HG03354 (cell line): ENCODE results near the gene RAB4A.

ENCODE experiments used
- ATAC-seq: cut with Tn5 transposase; IDR thresholded peaks from one replicate; pipeline ENCODE4 v1.9.1; 2021; ENCODE audit warnings: mild to moderate bottlenecking; ENCODE audit not compliant: unreplicated experiment, poor library complexity, severe bottlenecking

RAB4A gene, protein sequence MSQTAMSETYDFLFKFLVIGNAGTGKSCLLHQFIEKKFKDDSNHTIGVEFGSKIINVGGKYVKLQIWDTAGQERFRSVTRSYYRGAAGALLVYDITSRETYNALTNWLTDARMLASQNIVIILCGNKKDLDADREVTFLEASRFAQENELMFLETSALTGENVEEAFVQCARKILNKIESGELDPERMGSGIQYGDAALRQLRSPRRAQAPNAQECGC

DNA sequence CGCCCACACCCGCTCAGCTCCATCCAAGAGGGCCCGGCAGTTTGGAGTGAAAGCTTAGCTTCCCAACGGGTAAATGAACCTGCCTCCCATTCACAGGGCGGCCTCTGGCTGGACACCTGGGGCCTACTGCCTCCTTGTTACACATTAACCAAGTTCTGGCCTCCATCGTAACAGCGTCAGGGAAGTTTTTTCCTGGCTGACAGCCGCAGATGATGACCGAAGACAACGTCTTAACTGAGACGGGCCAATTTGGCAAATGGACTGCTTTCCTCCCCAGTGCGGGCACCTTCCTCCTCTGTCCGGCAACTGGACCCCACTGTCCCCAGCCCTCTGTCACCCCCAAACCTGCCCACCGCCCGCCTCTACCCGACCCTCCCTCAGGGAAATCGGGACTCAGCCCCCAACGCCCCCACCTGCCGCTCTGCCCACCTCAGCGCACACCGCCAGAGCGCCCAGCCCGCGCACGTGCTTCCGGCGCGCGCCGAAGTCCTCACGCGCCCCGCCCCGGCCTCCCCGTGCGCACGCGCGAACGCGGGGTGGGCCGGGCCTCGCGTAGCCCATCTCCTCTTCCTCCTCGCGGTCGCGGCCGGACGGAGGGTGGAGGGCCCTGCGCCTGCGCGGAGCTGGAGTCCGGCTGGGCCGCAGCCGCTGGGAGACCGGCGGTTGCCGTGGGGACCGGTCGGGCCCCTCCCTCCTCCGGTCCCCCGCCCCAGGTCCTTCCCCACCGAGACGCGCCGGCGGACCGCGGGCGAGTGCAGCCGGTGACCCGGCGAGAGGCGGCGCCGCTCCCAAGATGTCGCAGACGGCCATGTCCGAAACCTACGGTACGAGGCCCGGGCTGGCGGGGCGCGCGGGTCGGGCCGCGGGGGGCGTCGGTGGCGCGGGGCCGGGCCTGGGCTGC lies at the start of gene RAB4A:
Gene RAB4A (plus strand): TSS at position 565 of the 901 bp plus-strand sequence. CDS start 229 bp downstream, at position 794.
- peak; percentile 90 for ATAC-seq

DNA sequence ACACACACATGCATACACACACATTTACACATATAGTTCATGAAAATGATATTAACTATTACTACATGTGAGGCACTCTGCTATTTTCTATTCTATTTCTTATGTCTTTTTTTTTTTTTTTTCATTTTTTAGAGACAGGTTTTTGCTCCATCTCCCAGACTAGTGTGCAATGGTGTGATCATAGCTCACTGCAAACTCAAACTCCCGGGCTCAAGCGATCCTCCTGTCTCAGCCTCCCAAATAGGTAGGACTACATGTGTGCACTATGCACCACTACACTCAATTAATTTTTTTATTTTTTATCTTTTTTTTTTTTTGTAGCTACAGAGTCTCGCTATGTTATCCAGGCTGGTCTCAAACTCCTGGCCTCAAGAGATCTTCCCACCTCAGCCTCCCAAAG lies 48.8 kb upstream of the RAB4A start:
- no peak for ATAC-seq

DNA sequence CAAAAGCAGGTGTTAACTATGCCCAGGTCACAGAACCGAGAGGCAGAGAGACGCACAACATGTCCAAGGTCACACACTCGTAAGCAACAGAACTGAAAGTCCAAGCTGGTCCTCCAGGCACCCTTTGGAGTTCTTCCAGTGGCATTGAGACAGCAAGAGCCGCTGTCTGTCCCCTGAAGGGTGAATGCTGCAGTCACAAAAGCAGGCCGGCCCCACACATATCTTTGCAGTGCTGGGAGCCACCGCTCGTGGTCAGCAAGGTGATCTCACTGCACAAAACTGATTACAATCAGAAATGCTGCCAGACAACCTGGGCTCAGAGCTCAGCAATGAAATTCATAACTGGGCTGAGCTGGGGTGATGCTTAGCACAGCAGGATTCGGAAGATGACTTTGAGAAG lies 47.4 kb upstream of the RAB4A start:
- no peak for ATAC-seq

DNA sequence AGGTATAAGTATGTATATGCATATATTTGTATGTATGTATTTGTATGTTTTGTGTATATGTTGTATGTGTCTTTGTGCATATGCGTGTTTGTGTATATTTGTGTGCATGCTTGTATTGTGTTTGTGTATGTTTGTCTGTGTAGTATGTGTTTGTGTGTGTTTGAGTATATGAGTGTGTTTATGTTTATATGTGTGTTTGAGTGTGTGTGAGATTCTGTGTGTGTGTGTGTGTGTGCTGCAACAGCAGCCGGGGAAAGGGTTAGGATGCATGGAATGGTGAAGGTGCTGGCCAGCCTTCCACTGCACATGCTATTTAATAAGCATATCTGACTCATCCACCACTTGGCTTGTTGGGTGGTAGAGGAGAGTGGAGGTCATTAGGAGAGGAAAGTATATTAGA lies 46.6 kb upstream of the RAB4A start:
- no peak for ATAC-seq

DNA sequence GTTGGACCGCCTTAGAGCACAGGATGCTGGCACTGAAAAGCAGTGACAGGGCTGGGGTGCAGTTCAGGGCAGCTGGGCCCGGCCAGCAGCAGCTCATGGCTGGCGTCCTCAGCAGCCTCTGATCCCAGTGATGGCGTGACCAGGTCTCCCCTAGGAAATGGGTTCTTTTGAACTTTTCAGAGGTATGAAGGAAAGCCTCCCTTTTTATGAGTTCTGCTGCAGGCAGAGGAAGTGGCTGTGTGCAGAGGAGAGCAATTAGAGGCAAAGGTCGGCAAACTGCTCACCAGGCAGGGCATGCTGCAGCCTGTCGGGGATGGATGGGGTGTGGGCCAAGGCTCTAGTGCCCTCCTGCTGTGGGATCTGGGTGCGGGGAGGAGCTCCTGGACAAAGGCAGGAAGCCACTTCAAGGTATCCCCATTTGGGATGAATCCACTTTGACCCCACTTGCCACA lies 45.6 kb upstream of the RAB4A start:
- ATAC-seq = no peak

DNA sequence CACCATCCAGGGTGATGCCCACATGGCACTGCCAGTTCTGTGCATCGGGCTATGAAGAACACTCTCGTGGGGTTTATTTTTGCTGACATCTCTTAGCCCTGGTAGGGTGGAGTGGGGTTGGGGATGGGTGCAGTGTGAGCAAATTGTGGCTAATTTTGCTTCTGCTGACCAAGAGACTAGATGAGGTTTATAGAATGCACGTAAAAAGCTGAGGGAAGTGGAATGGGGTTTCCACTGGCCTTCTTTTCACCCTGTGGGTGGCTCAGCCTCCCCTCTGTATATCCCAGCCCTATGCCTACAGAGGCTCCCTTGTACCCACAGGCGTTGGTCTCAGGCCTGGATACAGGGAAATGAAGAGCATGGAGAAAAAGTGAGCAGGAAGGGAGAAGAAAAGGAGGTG lies 44.1 kb upstream of the RAB4A start:
- no peak for ATAC-seq

DNA sequence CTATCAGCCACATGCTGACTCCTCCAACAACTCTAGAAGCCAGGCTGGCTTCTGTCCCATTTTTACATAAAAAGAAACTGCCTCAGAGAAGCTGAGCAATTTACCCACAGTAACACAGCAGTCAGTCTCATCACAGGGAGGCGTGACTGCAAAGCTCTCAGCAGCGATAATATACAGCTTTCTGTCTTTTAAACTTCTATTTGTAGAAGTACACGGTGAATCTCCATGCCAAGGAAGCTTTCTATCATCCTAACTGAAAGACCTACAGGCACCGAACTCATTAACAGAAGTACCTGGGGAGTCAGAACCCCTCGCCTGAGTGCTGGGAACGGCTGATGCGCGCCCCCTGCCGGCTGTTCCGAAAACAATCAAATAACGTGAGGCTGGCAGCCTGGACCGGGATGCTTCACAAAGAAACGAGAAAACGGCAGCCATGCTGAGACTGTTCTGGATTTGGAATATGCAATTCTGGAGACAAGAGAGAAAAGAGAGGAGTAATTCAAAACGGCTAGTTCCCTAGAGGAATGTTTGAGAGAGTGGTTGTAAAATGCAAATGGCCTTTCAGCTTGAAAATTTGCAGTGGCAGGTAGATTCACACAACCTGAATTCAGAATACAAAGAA lies 43.5 kb upstream of the RAB4A start:
- ATAC-seq = no peak

DNA sequence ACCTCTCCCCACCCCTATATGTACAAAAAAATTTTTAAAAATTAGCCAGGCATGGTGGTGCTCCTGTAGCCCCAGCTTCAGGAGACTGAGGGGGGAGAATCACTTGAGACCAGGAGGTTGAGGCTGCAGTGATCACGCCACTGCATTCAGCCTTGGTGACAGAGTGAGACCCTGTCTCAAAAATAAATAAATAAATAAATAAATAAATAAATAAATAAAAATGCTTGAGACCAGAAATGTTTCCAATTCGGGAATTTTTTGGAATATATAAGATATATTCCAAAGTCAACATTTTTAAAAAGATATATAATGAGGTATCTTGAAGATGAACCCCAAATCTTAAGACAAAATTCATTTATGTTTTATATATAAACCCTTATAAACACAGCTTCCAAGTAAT lies 42.4 kb upstream of the RAB4A start:
- no peak for ATAC-seq

DNA sequence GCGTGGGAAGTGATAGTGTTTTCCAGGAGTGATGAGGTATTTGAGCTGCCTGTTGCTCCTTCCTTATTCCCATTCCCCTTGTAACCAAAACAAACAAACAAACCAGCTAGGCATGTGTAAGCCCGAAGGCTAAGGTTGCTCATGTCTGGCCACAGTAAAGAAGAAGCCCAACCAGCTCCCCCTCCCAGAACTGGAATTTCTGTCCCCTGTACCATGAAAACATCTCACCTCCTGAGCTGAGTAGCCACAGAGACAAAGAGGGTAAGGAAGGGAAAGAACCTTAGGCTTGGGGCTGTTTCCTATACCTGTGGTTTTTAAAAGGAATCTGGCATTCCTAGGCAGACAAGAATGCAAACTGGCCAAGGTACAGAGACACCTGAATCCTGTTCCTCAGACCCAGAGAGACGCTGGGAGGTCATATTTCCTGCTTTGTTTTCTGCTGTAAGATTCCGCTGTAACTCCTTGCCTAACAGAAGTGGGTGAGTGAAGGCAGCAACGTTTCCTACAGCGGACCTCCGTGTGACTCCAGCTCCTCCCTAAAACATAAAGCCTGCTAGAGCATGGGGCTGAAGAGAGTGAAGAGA lies 41.7 kb upstream of the RAB4A start:
- no peak for ATAC-seq

DNA sequence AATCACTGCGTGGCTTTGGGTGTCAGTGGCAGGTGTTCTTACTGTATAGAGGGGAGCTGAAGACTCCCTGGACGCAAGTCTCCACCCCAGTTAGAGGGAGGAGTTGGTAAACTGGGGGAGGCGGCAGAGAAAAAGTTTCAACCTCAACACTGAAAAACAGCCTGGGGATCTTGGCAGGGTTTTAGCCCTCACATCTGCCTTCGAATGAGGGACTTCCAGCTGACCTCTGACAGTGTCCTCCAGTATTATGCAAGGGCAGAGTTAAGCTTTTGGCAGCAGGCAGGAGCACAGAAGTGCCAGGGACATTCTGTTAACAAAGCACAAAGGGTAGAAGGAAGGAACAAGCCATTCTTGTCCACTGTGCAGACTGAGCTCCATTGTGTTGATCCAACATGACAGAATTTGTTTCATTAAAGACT lies 41.2 kb upstream of the RAB4A start:
- ATAC-seq = no peak

DNA sequence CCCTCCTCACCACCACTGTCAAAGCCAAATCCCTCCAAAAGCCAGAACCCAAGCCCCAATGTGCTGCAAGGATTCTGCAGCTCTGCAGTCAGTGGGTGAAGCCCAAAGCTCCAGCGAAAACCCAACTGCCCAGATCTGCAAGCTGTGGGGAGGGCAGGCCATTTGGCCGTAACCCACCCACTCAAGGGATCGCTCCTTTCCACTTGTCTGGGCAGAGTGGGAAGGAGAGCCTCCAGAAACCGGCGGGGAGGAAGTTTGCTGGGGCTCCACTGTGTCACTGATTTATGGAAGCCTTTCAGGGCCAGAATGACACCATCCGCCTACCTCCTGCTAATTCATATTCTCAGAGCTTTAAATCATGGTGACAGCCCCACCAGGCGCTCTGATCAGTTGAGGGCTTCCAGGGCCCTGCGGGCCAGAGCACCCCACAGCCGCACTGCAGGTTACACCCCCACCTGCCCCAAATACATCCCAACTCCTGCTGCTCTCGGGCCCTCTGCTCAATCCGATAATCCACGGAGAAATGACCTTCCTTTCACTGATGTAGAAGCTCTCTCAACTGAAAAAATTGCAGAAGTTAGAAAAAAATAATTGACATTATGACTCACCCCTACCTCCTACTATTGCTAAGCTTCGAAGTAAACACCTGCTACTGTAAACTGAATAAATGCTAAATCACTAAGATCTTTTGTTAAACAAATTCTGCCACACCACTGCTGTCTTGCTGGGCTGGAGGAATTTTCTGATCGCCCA lies 40.6 kb upstream of the RAB4A start:
- peak; percentile 76 for ATAC-seq

DNA sequence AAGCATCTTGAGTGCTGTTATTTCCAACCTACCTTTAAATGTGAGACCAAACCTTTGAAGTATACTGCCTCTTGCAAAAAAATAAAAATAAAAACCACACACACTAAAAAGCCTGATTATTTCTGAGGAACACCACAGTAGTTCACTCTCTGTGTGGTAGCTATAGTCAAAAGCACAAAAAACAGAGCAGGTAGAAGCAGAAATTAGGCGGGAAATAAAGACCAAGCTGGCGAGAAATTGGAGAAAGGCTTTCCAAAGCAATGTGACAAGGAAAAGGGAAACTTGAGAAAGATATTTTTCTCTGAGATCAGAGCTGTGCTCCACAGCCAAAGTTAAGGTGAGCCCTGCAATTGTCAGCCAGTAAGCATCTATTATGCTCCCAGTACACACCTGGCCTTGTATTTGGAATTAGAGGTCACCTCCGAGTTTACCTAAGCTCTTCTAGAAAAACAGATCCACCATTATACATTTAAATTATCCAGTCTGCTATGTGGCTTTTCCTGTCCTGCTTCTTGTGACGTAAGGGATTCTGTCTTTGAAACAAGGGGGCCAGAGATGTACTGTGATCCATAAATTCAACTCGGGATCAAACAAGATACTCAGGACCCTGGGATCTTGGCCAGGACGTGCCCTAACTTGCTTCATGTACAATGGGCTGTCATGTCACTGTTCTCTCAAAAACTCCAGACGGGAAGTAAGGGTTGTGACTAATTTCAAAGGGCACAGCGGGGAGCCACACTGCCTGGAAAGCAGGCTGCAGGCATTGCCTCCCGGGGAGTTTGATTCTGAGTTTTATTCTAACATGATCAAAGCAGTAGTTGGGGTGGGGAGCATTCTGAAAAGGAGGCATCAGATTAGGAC lies 39.8 kb upstream of the RAB4A start:
- no peak for ATAC-seq

DNA sequence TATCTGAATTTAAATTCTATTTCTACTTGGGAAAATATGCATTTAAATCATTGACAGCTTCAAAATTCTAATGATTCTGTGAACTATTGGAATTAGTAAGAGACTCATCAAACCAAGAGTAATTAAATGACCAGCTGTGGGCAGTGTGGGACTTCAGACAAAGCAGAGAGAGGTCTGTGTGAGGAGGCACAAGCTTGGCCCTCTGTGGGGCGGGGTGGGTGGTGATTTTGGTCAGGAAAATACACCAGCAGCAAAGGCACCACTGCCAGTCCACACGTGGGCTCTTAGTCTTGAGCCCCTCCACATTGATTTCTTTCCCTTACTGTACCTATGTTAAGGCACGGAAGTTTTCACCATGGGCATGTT lies 39.2 kb upstream of the RAB4A start:
- ATAC-seq = no peak

DNA sequence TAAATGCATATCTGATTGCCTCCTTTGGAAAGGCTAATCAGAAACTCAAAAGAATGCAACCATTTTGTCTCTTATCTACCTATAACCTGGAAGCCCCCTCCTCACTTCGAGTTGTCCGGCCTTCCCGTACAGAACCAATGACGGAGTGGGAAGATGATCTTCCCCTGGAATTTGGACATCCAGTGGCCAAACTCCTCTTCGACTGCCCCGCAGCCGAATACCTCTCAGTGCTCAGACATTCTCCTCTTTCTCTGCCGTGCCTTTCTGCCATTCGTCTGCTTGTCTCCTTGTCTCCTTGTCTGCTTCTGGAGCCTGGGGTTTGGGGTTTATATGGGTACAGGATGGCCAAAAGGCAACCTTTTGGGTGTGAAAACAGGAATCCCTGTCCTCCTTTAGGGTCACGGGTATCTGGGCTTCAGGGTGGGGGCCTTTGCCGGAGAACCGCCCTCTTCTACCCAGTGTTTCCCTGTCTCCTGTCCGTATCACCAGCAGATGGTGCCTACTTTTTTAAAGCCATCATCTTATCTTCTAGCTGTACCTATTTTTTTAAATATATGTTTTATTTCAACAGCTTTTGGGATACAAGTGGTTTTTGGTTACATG lies 35.9 kb upstream of the RAB4A start:
- no peak for ATAC-seq

DNA sequence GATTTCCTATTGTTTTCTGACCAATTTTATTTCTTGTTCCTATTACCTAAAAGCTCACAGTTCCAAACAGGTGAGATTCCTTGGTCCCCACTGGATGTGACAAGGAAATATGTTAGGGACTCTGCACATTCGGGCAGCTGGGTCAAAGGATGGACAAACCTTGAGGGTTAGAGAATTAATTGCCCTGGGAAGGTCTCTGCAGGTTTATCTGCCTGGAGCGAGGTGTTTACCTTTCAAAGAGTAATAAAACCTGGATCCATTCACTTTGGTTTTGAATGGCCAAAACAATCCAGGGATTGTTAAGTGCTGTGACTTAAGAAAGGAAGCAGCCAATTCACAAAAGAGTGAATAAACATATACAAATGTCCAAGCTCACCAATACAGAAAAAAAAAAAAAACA lies 33.6 kb upstream of the RAB4A start:
- ATAC-seq = no peak

DNA sequence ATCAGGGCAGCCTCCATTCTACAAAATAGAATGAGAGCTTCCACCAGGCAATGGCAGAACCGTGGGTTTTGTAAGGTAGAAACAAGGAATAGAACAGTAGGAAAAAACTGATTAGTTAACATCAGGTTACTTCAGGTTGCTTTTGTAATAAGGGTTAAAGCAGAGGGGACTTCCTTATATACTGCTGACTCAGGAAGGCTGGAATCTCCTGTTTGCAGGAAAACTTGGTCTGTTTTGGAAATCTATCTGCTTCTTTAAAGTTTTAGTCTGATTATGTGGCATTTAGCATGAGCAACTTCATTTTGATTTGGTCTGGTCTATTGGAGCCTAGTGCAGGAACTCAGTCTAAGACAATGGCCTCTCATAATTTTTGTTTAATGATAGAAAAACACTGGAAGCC lies 32.7 kb upstream of the RAB4A start:
- ATAC-seq = no peak

DNA sequence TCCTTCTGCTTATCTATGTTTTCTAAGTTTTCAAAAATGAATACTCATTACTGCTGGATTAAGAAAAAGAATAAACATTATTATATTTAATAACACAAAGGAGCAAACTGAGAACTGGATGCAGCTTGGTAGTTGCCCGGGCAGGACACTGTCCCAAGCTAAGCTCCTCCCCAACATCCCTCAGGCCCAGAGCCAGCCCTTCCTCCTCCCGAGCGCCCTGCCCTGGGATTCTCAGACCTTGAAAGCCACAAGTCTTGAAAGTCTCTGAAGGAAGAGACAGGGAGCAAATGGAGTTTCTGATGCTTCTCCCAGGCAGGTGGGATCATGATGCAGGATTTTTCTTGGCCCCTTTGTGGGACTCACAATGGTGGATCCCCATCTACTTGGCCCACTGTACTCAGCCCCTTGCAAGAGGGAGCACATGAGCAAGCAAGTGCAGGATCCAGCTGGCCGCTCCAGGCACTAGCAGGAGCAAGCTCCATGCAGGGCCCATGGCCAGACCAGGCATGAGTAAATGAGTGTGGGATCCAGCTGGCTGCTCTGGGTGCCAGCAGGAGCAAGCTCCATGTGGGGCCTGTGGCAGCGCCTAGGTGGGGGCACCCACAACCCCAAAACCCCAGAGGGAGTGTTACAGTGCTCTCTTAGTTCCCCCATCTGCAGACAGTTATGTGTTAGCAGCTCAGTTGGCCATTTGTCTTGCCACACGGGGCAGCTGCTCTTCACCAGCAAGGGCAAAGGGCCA lies 32.1 kb upstream of the RAB4A start:
- no peak for ATAC-seq

DNA sequence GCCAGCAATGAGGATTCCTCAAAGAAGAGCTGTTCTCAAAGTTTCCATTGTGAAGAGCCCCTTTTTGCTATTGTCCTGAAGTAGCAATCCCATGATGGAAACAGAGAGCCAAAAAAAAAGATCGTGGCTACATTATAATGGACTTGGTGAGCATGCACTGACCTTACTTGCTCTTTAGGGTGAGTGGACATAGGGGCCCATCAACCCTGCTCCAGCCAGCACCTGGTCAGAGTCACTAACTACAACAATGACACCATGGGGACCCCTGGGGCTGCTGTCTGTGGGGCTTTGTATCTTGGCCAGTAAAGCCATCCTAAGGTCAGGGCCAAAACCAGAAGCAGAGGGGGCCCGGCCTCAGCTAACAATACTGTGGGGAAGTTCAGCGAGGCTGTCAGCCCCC lies 30.4 kb upstream of the RAB4A start:
- no peak for ATAC-seq
